Measurements from ENCODE around the gene BASP1.

BASP1 gene

DNA sequence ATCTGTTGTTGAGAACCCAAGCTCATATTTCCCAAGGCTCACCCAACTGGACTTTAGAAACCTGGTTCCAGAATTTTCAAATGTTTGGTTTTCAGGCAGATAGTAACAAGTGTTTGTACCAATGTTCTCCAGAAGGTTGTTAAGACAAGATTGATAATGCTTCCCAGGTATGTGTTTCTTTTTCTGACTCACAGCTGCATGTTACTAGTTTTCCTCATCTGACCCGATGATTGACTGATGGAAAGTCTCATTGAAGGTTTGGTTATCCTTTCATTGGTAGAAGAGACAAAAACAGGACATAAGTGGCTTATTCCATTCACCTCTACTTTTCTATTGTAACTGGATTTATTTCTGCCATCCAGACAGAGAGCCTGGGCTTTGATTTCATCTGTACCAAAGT, 10.4 kb downstream of the BASP1 start:
- peaks cover 31% of the 10 kb centered on the region for H3K4me1 ChIP-seq (ENCODE audit: control insufficient read depth, low read depth, low read length)
- no peaks in the 10 kb centered on the region for H3K9me3 ChIP-seq (ENCODE audit: control insufficient read depth, low read depth, low read length)
- H3K27me3 ChIP-seq (ENCODE audit: control insufficient read depth, insufficient read depth, low read length), result no peaks in the 10 kb centered on the region
- no peak overlapping the region for H3K9ac ChIP-seq (ENCODE audit: low read length)
- H3K36me3 ChIP-seq (ENCODE audit: control insufficient read depth, low read depth, low read length), result peaks cover 11% of the 10 kb centered on the region
- H3K27ac ChIP-seq (ENCODE audit: low read length), result no peak overlapping the region
- H3K4me3 ChIP-seq (ENCODE audit: low read length), result no peak overlapping the region

DNA sequence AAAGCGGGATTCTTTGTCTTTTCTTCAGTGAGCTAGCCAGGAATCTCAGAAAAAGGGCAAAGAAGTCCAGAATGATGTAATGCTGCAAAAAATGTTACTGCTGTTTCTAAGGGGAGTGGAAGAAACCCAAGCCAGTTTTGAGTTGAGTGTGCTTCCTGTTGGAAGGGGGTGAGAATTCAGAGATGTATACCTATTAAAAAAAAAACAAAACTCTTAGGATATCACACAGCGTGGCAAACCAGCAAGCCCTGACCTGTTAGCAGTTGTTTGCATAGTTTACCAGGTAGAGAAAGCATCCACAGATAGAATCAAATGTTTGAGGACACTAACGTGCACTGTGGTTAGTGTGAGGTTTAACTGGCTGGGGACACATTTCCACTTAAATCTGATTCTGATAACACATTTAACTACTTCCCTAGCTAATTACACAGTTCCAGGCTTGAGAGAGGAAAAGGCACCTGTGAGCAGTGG, 11.4 kb downstream of the BASP1 start:
- H3K9ac ChIP-seq (ENCODE audit: low read length), result no peak overlapping the region
- H3K27ac ChIP-seq (ENCODE audit: low read length), result no peak overlapping the region
- peaks cover 21% of the 10 kb centered on the region for H3K4me1 ChIP-seq (ENCODE audit: control insufficient read depth, low read depth, low read length)
- no peaks in the 10 kb centered on the region for H3K9me3 ChIP-seq (ENCODE audit: control insufficient read depth, low read depth, low read length)
- H3K4me3 ChIP-seq (ENCODE audit: low read length), result no peak overlapping the region
- no peaks in the 10 kb centered on the region for H3K27me3 ChIP-seq (ENCODE audit: control insufficient read depth, insufficient read depth, low read length)
- H3K36me3 ChIP-seq (ENCODE audit: control insufficient read depth, low read depth, low read length), result peaks cover 11% of the 10 kb centered on the region

DNA sequence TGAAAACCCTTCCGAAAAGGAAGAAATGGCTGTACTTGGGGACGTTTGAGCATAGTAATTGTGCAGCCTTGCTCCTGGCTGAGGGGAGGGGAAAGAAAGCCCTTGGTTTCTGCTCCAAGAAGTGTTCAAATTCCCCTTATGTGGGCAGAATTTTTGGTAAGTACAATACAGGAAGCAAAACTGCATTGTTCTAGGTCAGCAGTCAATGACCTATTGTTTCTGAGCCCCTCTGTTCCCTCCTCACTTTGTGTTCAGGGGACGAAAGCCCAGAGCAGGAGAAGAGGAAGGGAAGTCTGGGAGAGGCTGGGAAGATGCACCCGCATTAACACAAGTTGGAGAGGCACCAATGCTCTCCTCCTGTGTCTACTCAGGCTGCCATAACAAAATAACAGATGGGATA, 11.9 kb downstream of the BASP1 start:
- peaks cover 11% of the 10 kb centered on the region for H3K36me3 ChIP-seq (ENCODE audit: control insufficient read depth, low read depth, low read length)
- H3K27ac ChIP-seq (ENCODE audit: low read length), result no peak overlapping the region

GRCh38 chr5:17230191-17230590, 12.8 kb downstream of the BASP1 start:
- Histone ChIP-seq H3K27me3 (ENCODE audit: control insufficient read depth, insufficient read depth, low read length) (no peaks in the 10 kb centered on the region), H3K4me3 (ENCODE audit: low read length) (no peak overlapping the region), H3K9me3 (ENCODE audit: control insufficient read depth, low read depth, low read length) (no peaks in the 10 kb centered on the region), H3K4me1 (ENCODE audit: control insufficient read depth, low read depth, low read length) (peaks cover 8% of the 10 kb centered on the region), H3K36me3 (ENCODE audit: control insufficient read depth, low read depth, low read length) (peaks cover 8% of the 10 kb centered on the region), H3K27ac (ENCODE audit: low read length) (no peak overlapping the region), H3K9ac (ENCODE audit: low read length) (no peak overlapping the region)

More for the DNA sequence above, 11.9 kb downstream of the BASP1 start:
- Histone ChIP-seq H3K4me1 (ENCODE audit: control insufficient read depth, low read depth, low read length) (peaks cover 17% of the 10 kb centered on the region), H3K9me3 (ENCODE audit: control insufficient read depth, low read depth, low read length) (no peaks in the 10 kb centered on the region), H3K9ac (ENCODE audit: low read length) (no peak overlapping the region), H3K4me3 (ENCODE audit: low read length) (no peak overlapping the region), H3K27me3 (ENCODE audit: control insufficient read depth, insufficient read depth, low read length) (no peaks in the 10 kb centered on the region)

- Histone ChIP-seq H3K27ac (ENCODE audit: low read length) (no peak overlapping the region), H3K9ac (ENCODE audit: low read length) (no peak overlapping the region), H3K9me3 (ENCODE audit: control insufficient read depth, low read depth, low read length) (no peaks in the 10 kb centered on the region), H3K4me1 (ENCODE audit: control insufficient read depth, low read depth, low read length) (peaks cover 4% of the 10 kb centered on the region), H3K27me3 (ENCODE audit: control insufficient read depth, insufficient read depth, low read length) (no peaks in the 10 kb centered on the region), H3K4me3 (ENCODE audit: low read length) (no peak overlapping the region), H3K36me3 (ENCODE audit: control insufficient read depth, low read depth, low read length) (peaks cover 8% of the 10 kb centered on the region)
Observed at GRCh38 chr5:17230808-17231525, 13.5 kb downstream of the BASP1 start.

GRCh38 chr5:17232405-17232804, 15.0 kb downstream of the BASP1 start:
- no peak overlapping the region for H3K27ac ChIP-seq (ENCODE audit: low read length)
- peaks cover 8% of the 10 kb centered on the region for H3K36me3 ChIP-seq (ENCODE audit: control insufficient read depth, low read depth, low read length)
- no peaks in the 10 kb centered on the region for H3K27me3 ChIP-seq (ENCODE audit: control insufficient read depth, insufficient read depth, low read length)
- no peaks in the 10 kb centered on the region for H3K9me3 ChIP-seq (ENCODE audit: control insufficient read depth, low read depth, low read length)
- peaks cover 4% of the 10 kb centered on the region for H3K4me1 ChIP-seq (ENCODE audit: control insufficient read depth, low read depth, low read length)
- H3K9ac ChIP-seq (ENCODE audit: low read length), result no peak overlapping the region
- H3K4me3 ChIP-seq (ENCODE audit: low read length), result no peak overlapping the region

GRCh38 chr5:17233488-17233887, 16.1 kb downstream of the BASP1 start:
- Histone ChIP-seq H3K4me1 (ENCODE audit: control insufficient read depth, low read depth, low read length) (peaks cover 3% of the 10 kb centered on the region), H3K4me3 (ENCODE audit: low read length) (no peak overlapping the region), H3K27ac (ENCODE audit: low read length) (no peak overlapping the region), H3K36me3 (ENCODE audit: control insufficient read depth, low read depth, low read length) (peaks cover 8% of the 10 kb centered on the region), H3K9ac (ENCODE audit: low read length) (no peak overlapping the region), H3K27me3 (ENCODE audit: control insufficient read depth, insufficient read depth, low read length) (no peaks in the 10 kb centered on the region), H3K9me3 (ENCODE audit: control insufficient read depth, low read depth, low read length) (no peaks in the 10 kb centered on the region)

DNA sequence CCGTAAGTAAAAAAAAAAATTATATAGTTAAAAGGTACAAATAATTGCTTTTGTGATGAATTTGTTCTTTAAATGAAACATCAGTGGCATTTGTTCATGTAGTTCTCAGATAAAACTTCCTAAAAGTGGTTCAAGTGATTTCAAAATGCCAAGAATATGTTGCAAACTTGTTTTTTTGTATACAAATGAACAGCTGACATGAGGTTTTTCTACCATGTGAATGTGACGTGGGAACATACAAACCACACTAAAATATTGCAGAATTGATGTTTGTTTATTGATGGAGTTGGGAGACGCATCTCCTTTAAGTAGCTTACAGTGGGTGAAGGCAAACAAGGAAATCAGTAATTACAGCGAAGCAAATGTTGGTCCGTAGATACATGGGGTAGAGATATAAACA, 16.9 kb downstream of the BASP1 start:
- H3K27ac ChIP-seq (ENCODE audit: low read length), result no peak overlapping the region
- no peak overlapping the region for H3K9ac ChIP-seq (ENCODE audit: low read length)
- H3K9me3 ChIP-seq (ENCODE audit: control insufficient read depth, low read depth, low read length), result no peaks in the 10 kb centered on the region
- no peak overlapping the region for H3K4me3 ChIP-seq (ENCODE audit: low read length)
- no peaks in the 10 kb centered on the region for H3K4me1 ChIP-seq (ENCODE audit: control insufficient read depth, low read depth, low read length)
- H3K27me3 ChIP-seq (ENCODE audit: control insufficient read depth, insufficient read depth, low read length), result no peaks in the 10 kb centered on the region
- H3K36me3 ChIP-seq (ENCODE audit: control insufficient read depth, low read depth, low read length), result peaks cover 8% of the 10 kb centered on the region

- no peak overlapping the region for H3K27ac ChIP-seq (ENCODE audit: low read length)
- H3K27me3 ChIP-seq (ENCODE audit: control insufficient read depth, insufficient read depth, low read length), result no peaks in the 10 kb centered on the region
- H3K4me3 ChIP-seq (ENCODE audit: low read length), result no peak overlapping the region
- peaks cover 5% of the 10 kb centered on the region for H3K36me3 ChIP-seq (ENCODE audit: control insufficient read depth, low read depth, low read length)
- H3K9me3 ChIP-seq (ENCODE audit: control insufficient read depth, low read depth, low read length), result no peaks in the 10 kb centered on the region
- no peaks in the 10 kb centered on the region for H3K4me1 ChIP-seq (ENCODE audit: control insufficient read depth, low read depth, low read length)
- no peak overlapping the region for H3K9ac ChIP-seq (ENCODE audit: low read length)
Observed at GRCh38 chr5:17235731-17236330, 18.4 kb downstream of the BASP1 start.

DNA sequence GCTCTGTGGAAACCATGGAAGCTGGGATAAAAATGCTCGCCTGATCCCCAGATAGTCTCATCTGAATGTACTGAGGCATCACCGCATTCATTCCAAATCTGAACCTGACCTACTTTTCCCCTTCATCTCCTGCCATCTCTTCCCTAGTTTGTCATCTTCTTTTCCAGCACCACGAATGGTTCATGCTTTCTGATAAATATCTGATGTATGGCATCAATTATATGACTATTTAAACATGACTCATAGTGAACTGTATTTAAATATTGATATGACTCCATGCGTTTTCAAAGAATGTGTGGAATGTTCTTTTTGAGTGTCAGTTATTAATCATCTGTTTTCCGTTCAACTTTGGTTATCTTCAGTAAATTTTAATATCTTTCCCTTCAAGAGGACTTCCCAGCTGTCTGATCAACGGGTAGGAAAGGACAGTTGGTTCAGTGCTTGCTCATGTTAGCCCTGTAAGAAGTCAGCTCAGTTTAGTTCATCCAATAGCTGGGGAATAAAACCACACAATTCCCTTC, 21.1 kb downstream of the BASP1 start:
- Histone ChIP-seq H3K27ac (ENCODE audit: low read length) (no peak overlapping the region), H3K4me3 (ENCODE audit: low read length) (no peak overlapping the region), H3K36me3 (ENCODE audit: control insufficient read depth, low read depth, low read length) (no peaks in the 10 kb centered on the region), H3K27me3 (ENCODE audit: control insufficient read depth, insufficient read depth, low read length) (no peaks in the 10 kb centered on the region), H3K4me1 (ENCODE audit: control insufficient read depth, low read depth, low read length) (no peaks in the 10 kb centered on the region), H3K9me3 (ENCODE audit: control insufficient read depth, low read depth, low read length) (no peaks in the 10 kb centered on the region), H3K9ac (ENCODE audit: low read length) (no peak overlapping the region)

- Histone ChIP-seq H3K9ac (ENCODE audit: low read length) (no peak overlapping the region), H3K36me3 (ENCODE audit: control insufficient read depth, low read depth, low read length) (no peaks in the 10 kb centered on the region), H3K9me3 (ENCODE audit: control insufficient read depth, low read depth, low read length) (no peaks in the 10 kb centered on the region), H3K4me1 (ENCODE audit: control insufficient read depth, low read depth, low read length) (no peaks in the 10 kb centered on the region), H3K4me3 (ENCODE audit: low read length) (no peak overlapping the region), H3K27ac (ENCODE audit: low read length) (no peak overlapping the region), H3K27me3 (ENCODE audit: control insufficient read depth, insufficient read depth, low read length) (no peaks in the 10 kb centered on the region)
Observed at GRCh38 chr5:17239953-17240352, 22.5 kb downstream of the BASP1 start.

- H3K4me1 ChIP-seq (ENCODE audit: control insufficient read depth, low read depth, low read length), result no peaks in the 10 kb centered on the region
- no peak overlapping the region for H3K4me3 ChIP-seq (ENCODE audit: low read length)
- no peak overlapping the region for H3K27ac ChIP-seq (ENCODE audit: low read length)
- H3K9me3 ChIP-seq (ENCODE audit: control insufficient read depth, low read depth, low read length), result no peaks in the 10 kb centered on the region
- H3K9ac ChIP-seq (ENCODE audit: low read length), result no peak overlapping the region
- H3K36me3 ChIP-seq (ENCODE audit: control insufficient read depth, low read depth, low read length), result no peaks in the 10 kb centered on the region
- H3K27me3 ChIP-seq (ENCODE audit: control insufficient read depth, insufficient read depth, low read length), result no peaks in the 10 kb centered on the region
Observed at GRCh38 chr5:17240487-17240886, 23.1 kb downstream of the BASP1 start.
